GM18505 (cell line): ENCODE data around the gene ST8SIA4.

ENCODE experiments used
- ATAC-seq: cut with Tn5 transposase; IDR thresholded peaks from one replicate; pipeline ENCODE4 v1.9.1; 2021; ENCODE audit not compliant: unreplicated experiment
- POLR2A ChIP-seq: IDR thresholded peaks from 4 replicates; pipeline ENCODE4 v1.6.1; 2011; ENCODE audit warnings: borderline replicate concordance; ENCODE audit not compliant: insufficient read depth, insufficient read length; ENCODE audit errors: extremely low read depth

The ST8SIA4 gene

DNA sequence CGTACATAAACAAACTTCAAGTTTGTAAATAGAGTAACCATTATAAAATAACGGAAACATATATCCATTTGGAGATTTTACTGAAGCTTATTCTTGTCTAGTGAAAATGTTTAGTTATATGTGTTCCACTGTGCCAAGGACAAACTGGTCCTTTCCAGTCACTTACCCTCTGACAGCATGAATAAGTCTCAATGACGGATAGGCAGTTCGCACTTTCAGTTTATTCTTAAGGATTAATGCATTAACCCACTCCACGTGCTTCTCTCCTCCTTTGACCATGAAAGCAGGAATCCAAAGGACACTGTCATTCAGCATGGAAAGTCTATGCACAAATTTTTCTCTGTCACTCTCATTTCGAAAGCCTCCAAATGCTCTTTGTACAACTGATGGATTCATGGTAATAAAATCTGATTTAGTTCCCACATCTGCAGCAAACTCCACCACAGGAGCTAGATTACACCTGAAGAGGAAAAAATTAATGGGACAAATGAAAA is 47.1 kb downstream of the ST8SIA4 start:
- ATAC-seq, result no peak
- no peak for TF ChIP-seq POLR2A

DNA sequence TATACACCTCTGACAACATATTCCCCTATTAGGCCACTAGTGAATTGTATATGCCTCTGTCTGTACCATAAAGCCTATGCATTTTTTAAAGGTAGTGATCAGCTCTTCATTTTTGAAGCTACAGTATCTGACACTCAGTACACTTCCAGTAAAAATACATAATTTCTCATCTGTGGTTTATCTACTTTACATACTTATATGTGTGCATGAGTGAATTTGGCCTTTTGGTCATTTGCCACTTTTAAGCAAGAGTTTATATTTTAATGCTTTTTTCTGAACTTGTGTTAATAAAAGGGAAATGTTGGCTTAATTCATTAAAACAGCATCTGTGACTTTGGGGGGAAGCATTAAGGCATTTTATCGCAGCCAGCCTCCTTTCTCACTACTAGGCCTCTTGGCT is 47.8 kb downstream of the ST8SIA4 start:
- TF ChIP-seq POLR2A, result no peak

GRCh38 chr5:100854591-100854990 is 48.5 kb downstream of the ST8SIA4 start:
- ATAC-seq, result no peak
- TF ChIP-seq POLR2A, result no peak

More for the DNA sequence above, 47.8 kb downstream of the ST8SIA4 start:
- no peak for ATAC-seq

DNA sequence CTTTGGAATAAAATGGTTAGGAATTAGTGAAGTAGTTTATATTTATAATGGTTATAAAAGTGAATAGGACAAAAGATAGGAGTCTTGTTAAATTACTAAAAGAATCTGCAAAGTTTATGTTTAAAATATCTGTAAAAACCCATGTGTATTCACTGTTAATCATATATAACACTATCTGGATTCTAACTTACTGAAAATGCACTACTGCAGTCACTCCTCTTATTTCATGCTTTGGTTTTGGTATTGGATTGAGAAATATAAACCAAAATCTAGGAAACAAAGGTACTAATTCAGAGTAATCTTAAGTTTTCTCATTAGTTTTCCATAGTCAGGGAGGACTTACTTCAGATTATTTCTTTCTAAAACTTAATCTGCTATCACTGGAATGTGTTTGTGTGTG is 49.5 kb downstream of the ST8SIA4 start:
- no peak for TF ChIP-seq POLR2A
- ATAC-seq, result no peak

DNA sequence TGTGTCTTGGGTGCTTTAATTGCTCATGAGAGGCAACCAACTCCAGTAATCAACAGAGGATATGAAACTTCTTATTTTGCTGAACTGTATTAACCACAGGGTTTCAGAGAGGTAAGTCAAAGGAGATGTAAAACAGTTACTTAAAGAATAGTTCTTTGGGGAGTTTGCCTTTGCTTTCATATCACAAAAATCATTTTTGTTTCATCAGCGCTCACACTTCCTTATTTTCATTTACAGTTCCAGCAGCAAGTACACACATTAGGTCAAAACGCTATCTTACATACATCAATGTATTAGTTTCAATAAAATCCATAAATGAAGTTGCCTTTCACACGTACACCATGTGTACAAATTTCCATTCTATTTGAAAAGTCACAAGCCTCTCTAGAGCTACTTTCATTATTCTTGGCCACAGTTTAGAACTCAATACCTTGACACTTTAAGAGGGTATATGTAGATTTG is 50.1 kb downstream of the ST8SIA4 start:
- TF ChIP-seq POLR2A, result no peak
- ATAC-seq, result peak; percentile 97

DNA sequence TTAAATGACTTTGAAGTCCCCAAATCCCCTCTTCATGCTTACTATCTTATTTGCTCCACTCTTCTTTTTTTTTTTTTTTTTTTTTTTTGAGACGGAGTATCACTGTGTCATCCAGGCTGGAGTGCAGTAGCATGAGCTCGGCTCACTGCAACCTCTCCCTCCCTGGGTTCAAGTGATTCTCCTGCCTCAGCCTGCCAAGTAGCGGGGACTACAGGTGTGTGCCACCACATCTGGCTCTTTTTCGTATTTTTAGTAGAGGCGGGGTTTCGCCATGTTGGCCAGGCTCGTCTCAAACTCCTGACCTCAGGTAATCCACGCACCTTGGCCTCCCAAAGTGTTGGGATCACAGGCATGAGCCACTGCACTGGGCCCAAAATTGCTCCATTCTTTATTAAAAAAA is 51.0 kb downstream of the ST8SIA4 start:
- TF ChIP-seq POLR2A, result no peak
- no peak for ATAC-seq

GRCh38 chr5:100846772-100847171 is 56.3 kb downstream of the ST8SIA4 start:
- TF ChIP-seq POLR2A, result no peak
- ATAC-seq, result no peak

DNA sequence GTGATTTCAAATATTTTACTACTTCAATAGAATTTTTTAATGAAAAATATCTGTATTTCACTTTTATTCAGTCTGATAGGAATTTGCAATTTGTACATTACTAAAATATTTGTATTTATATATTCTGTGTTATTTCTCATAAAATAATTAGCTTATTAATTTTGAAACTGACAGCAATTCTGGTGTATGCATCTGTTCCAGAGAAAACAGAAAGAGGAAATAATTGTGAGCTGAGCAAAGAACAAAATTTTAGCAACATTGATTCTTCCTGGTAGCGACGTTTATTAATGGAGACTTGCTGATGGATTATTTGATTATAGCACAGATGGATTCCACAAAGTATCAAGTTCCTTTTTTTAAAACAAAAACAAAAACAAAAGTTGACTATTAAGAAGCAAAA is 61.0 kb downstream of the ST8SIA4 start:
- ATAC-seq, result no peak
- TF ChIP-seq POLR2A, result no peak

GRCh38 chr5:100841358-100842076 is 61.6 kb downstream of the ST8SIA4 start:
- ATAC-seq, result peak; percentile 45

GRCh38 chr5:100840789-100841188 is 62.3 kb downstream of the ST8SIA4 start:
- TF ChIP-seq POLR2A, result no peak
- ATAC-seq, result peak; percentile 33

More at GRCh38 chr5:100841358-100842076, 61.6 kb downstream of the ST8SIA4 start:
- no peak for TF ChIP-seq POLR2A

DNA sequence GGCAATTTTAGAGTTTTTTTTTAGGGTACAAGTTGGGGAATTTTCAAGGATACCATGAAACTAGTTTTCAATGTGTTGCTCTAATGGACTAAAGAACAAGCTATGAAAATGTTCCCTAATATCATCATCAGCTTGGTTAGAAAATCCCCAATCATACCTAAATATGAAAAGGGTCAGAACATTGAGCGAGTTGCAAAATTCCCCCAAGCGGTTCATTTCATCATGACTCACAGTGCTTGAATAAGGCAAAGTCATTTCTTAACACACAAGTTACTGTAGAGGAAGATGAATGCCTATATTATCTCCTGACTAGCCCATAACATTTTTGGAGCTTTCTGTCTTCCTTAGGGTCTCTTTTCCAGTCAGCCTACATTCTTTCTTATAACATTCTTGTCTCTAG is 62.7 kb downstream of the ST8SIA4 start:
- TF ChIP-seq POLR2A, result no peak
- peak; percentile 77 for ATAC-seq

- no peak for TF ChIP-seq POLR2A
- ATAC-seq, result no peak
These were observed 65.0 kb downstream of the ST8SIA4 start for GRCh38 chr5:100838048-100838473.

DNA sequence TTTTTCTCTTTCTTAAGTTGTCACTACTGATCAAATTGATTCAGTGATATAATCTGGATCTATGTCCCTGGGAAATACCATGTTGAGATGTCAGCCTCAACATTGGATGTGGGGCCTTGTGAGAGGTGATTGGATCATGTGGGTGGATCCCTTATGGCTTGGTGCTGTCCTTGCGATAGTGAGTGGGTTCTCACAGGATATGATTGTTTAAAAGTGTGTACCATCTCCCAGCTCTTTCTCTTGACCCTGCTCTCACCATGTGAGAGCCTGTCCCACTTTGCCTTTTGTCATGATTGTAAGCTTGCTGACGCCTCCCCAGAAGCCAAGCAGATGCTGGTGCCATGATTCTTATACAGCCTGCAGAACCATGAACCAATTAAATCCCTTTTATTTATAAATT is 68.6 kb downstream of the ST8SIA4 start:
- TF ChIP-seq POLR2A, result no peak
- ATAC-seq, result no peak
